SW 1271 (cell line): Measurements from ENCODE around the gene DNAJB9.
A peak's percentile ranks its signal among the peaks of the same experiment; 100 is the strongest.

Source experiments
- DNase-seq, 2 experiments: peaks; one replicate each; lab custom pipeline; 2025; lab: John Stamatoyannopoulos, UW

DNAJB9 gene

GRCh38 chr7:108568801-108569380 lies 783 bp upstream of the DNAJB9 start:
- DNase-seq: no peak

GRCh38 chr7:108570146-108570755 lies 577 bp downstream of the DNAJB9 start:
- peak; percentile 8 to 62 for DNase-seq

- no peak for DNase-seq
Observed at GRCh38 chr7:108572480-108572879, 2.8 kb downstream of the DNAJB9 start.

- no peak for DNase-seq
Observed at GRCh38 chr7:108575156-108575555, 5.5 kb downstream of the DNAJB9 start.

GRCh38 chr7:108576116-108576515 lies 6.4 kb downstream of the DNAJB9 start:
- DNase-seq: no peak

GRCh38 chr7:108578937-108579336 lies 9.3 kb downstream of the DNAJB9 start:
- no peak for DNase-seq

- DNase-seq: no peak
Observed at GRCh38 chr7:108580298-108580697, 10.6 kb downstream of the DNAJB9 start.

- DNase-seq: peak in 1 of 2 experiments; percentile 17
Observed at GRCh38 chr7:108581655-108582491, 12.2 kb downstream of the DNAJB9 start.

- no peak for DNase-seq
Observed at GRCh38 chr7:108584211-108584610, 14.5 kb downstream of the DNAJB9 start.

- no peak for DNase-seq
Observed at GRCh38 chr7:108585843-108586242, 16.2 kb downstream of the DNAJB9 start.

GRCh38 chr7:108586274-108586710 lies 16.6 kb downstream of the DNAJB9 start:
- no peak for DNase-seq

GRCh38 chr7:108589199-108589598 lies 19.5 kb downstream of the DNAJB9 start:
- DNase-seq: no peak

GRCh38 chr7:108589874-108590273 lies 20.2 kb downstream of the DNAJB9 start:
- no peak for DNase-seq

- no peak for DNase-seq
Observed at GRCh38 chr7:108590606-108591005, 20.9 kb downstream of the DNAJB9 start.

GRCh38 chr7:108592646-108593201 lies 23.1 kb downstream of the DNAJB9 start:
- no peak for DNase-seq

- no peak for DNase-seq
Observed at GRCh38 chr7:108596560-108596959, 26.9 kb downstream of the DNAJB9 start.

- DNase-seq: no peak
Observed at GRCh38 chr7:108598153-108598552, 28.5 kb downstream of the DNAJB9 start.

- DNase-seq: no peak
Observed at GRCh38 chr7:108598914-108599580, 29.4 kb downstream of the DNAJB9 start.

- DNase-seq: no peak
Observed at GRCh38 chr7:108600399-108600798, 30.7 kb downstream of the DNAJB9 start.

- no peak for DNase-seq
Observed at GRCh38 chr7:108603656-108604306, 34.1 kb downstream of the DNAJB9 start.

GRCh38 chr7:108604307-108605077 lies 34.8 kb downstream of the DNAJB9 start:
- DNase-seq: no peak
